NCI-H2227 (cell line): ENCODE measurements around the gene DMKN.

Experiments
- DNase-seq: peaks from one replicate; lab custom pipeline; 2025; ENCODE audit not compliant: unreplicated experiment; lab: John Stamatoyannopoulos, UW

Gene DMKN

DNA sequence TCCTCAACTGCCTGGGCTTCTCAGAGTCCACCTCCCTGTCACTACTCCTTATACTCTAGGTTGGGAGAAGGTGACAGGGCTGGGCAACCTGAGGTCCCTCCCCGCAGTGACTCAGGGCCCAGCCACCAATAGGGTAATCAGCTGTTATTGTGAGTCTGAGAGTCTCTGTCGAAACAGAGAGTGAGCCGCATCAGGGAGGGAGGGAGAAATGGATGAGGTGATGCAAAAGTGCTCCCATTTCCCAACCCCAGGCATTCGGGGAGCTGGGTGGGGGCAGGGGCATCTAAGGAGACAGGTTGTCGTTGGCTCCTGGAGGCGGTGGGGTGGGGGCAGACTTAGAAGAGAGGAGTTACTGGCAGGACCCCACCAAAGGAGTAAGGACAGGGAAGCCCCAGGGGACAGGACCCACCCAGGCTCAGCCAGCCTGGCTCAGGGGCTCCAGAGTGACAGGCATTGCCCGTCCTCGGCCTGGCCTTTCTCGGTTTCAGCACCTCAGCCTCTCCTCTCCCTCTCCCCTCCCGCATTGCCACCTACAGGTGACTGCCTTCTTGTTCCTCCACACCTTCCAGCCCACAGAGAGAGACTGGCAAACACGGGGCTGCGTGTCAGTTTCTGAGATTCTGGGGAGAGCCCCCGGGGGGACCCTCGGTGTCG, at the start of gene DMKN:
DMKN (minus strand) TSS at position 22 of the 654 bp plus-strand sequence. CDS start 174 bp downstream, outside the sequence.
- peak; percentile 68 for DNase-seq

GRCh38 chr19:35562776-35563175, 49.3 kb upstream of the DMKN start:
- DNase-seq, result no peak

- DNase-seq, result no peak
Observed at GRCh38 chr19:35562336-35562735, 48.9 kb upstream of the DMKN start.

DNA sequence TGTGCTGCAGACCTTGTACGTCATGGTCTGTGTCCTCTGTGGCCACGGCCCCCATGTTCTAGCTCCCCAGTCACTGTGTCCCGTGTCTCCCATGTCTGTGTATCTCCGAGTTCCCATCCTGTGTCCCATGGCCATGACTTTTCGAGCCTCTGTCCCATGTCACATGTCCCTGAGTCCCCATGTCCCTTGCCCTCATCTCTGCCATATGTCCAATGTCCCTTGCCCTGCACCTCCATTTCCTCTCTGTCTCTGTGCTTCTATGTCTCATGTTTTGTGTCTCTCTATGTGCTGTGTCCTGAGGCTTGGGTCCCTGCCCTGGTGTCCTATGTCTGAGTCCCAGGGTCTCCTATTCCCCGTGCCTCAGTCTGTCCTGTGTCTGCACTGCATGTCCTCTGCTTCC, 48.0 kb upstream of the DMKN start:
- DNase-seq, result no peak

GRCh38 chr19:35560677-35561076, 47.2 kb upstream of the DMKN start:
- no peak for DNase-seq

DNA sequence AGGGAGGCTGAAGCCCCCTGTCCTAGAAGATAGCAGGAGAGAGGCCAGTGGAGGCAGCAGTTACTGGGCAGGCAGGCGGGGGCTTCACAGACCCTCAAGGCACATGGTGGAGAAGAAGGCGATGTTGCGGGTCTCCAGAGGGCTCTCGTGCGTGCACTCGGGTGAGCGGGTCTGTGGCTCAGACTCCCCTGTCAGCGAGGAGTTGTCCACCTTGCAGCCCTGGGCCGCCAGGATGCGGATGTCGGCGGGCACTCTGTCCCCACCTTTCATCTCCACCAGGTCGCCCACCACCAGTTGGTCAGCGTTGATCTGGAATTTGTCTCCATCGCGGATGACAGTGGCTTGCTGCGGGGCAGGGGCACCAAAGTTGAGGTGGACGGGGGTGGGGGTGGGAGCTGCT, 46.8 kb upstream of the DMKN start:
- DNase-seq, result no peak

GRCh38 chr19:35559781-35560180, 46.3 kb upstream of the DMKN start:
- no peak for DNase-seq

DNA sequence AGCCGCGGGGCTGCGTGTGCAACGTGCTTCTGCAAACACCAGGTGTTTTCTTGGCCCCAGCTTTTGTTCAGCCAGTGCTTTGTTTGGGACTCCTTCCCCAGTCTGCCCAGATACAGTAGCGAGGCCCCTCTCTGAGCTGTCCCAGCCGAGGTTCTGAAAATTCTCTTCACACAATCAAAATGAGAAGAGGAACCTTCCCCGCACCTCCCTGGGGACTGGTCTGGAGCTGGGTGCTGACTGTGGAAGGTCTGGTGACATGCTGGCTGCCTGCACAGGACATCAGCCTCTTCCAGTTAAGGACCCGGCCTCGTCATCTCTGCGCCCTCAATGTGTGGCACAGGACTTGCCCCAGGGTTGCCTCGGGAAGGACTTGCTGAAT, 45.8 kb upstream of the DMKN start:
- no peak for DNase-seq

- peak; percentile 74 for DNase-seq
Observed at GRCh38 chr19:35558400-35559280, 45.2 kb upstream of the DMKN start.

- DNase-seq, result peak; percentile 100
Observed at GRCh38 chr19:35557539-35558399, 44.3 kb upstream of the DMKN start.

DNA sequence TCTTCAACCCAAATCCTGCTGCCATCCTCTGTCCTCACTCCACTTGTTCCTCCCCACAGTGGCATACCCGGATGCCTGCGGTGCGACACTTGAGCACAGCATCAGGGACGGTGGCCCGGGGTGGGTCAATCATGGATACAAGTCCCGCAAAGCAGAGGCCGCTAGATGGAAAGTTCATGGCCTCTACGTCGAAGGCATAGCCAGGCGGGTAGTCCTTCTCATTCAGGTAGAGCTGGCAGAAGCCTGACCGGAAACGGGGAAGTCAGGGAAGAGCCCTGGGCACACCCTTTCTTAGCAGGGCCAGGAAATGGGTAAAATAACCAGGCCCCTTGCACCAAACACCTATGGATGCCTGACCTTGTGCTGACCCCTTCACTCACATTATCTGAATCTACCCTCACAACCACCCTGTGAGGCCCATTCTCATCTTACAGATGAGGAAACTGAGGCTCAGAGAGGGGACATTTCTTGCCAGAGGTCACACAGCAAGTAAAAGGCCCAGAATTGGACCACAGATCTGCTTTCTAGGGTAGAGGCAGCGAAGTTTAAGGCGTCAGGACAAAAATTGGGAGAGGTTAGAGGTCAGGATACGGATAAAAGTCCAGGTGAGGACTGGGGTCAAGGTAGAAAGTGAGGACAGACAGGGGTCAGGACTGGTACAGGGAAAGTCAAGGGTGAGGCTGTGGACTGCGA, 43.5 kb upstream of the DMKN start:
- no peak for DNase-seq

DNA sequence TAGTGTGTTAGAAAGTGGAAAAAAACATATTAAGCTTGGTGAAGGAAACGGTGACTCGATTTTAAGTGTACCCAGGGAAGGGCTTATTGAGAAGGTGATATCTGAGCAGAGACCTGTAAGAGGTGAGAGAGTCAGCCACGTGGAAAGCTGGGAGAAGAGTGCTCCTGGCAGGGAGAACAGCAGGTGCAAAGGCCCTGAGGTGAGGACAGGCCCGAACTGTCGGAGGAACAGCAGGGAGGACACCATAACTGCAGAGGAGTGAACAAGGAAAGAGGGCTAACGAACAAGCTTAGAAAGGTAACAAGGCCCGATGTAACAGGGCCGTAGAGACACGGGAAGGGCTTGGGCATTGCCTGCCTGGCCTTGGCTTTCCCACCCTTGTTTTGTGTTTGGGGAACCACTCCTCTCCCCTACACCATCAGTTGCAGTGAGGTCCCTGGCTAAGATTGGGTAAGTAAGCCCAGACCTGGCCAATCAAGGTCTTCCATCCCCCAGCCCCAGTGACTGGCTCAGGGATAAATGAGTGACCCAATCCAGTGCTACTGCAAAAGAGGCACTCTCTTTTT, 42.7 kb upstream of the DMKN start:
- no peak for DNase-seq

GRCh38 chr19:35555301-35556005, 42.0 kb upstream of the DMKN start:
- peak; percentile 58 for DNase-seq

GRCh38 chr19:35554076-35554475, 40.6 kb upstream of the DMKN start:
- DNase-seq, result no peak

DNA sequence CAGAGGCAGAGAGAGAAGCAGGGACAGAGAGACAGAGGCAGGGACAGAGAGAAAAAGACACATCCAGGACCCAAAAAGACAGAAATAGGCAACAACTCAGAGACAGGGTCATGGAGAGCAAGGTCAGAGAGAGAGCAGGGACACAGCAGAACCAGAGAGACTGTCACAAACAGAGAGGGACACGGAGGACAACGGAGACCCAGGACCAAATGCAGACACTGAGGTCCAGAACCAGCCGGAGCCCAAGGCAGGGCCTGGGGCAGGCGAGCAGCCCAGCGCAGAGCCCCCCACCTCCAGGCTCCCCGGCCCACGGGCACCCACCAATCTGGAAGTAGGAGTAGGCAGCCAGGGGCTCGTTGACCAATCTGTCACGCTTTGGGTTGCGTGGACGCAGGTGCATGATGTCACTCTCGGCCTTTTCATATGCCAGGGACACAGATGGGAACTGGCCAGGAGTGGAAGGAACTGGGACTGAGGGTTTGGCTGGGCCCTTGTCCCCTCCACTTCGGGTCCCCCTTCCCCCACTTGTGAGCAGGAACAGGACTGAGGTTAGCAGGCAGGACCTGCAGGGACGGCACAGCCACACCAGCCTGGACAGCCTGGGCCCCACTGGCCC, 40.0 kb upstream of the DMKN start:
- no peak for DNase-seq

DNA sequence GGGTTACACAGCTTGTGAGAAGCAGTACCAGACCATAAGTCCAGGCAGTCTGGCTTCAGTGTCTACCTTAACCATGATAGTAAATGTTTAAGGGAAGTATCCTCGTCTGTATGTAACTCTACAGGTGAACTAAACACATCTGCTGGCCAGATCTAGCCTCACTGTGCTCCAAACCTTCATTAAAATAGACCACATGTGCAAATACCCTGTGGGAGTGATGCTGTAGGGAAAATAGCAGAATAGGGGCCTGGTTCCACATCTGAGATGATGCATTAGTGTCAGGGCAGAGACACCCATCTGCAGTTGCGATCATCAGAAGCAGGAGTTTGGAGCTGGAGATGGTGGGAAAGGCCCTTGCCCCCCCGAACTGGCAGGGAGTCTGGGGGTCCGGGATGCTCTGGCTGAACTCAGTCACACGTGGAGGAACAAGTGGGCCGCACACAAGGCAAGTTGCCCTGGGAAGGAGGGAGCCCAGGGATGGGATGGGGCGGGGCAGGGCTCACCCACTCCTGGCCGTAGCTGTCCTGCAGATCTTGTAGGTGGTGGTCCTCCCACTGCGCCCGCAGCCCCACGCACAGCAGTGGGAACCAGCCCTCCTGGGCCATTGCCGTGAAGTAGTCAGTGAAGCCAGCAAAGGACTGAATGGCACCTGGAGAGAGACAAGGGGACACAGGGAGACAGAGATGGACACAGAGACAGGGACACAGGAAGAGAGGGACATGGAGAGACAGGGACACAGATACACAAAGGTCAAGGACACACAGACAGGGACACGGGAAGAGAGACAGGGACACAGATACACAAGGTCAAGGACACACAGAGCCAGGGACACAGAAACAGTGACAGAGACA, 39.3 kb upstream of the DMKN start:
- no peak for DNase-seq

DNA sequence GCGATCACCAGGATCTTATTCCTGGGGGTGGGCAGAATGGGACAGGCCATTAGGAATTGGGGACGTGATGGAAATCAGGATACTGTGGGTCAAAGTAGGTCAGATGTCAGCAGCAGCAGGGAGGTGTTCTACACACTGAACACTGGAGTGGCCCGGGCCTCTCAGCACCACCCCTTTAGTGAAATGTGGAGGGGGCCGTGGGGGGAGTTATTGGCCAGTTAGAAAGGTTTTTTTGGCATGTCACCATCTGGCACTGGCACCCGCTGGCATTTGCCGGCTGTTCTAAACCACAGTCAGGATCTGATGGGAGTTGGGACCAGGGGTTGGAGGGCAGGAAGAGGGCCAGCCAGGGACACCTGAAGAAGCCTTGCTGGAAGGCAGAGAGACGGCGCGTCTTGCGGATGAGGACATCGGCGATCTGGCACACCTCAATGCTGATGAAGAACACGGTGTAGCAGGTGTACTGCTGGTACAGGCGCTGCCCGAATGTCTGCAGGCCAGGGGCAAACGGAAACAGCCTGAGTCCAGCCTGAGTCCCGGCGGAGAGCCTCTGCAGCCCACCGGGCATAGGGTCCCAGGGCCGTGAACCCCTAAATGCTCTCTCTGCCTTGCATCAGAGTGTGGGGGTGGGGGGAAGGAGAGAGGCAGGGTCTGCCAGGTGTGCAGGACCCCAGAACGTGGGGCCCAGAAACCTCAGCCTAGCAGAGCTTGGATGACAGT, 37.8 kb upstream of the DMKN start:
- no peak for DNase-seq
